CD14-positive monocyte (primary cell): ENCODE results near the gene WDR26. TPM values are rescaled to one million over a fixed set of nuclear protein-coding genes. Genes with fewer than 3 reads are reported as not detected.

ENCODE experiments used
- DNase-seq, 3 donors: peaks; one replicate each; pipeline ENCODE4 v3.0.0-alpha.2; 2011 to 2022
- H2AFZ ChIP-seq: 2 replicates; pipeline ENCODE4 v1.6.0; 2012; ENCODE audit warnings: mild to moderate bottlenecking, low read depth, low read length, inconsistent platforms; ENCODE audit not compliant: insufficient read depth, poor library complexity, severe bottlenecking
- H3K27ac ChIP-seq, 2 donors: 1 replicate in 1 of 2; 2 replicates in 1 of 2; pipeline ENCODE4 v1.5.1; 2012 to 2013; ENCODE audit warnings: low read length in 2 of 2, control low read depth in 1 of 2, inconsistent platforms in 1 of 2, low read depth in 1 of 2, mild to moderate bottlenecking in 1 of 2
- H3K27me3 ChIP-seq, 2 donors: one replicate each; pipeline versions ENCODE4 v1.6.0 to v1.6.1; 2011 to 2013; ENCODE audit warnings: low read length in 2 of 2; ENCODE audit not compliant: control insufficient read depth in 2 of 2, insufficient read depth in 2 of 2
- H3K36me3 ChIP-seq, 2 donors: replicated peaks in 1 of 2; 1 replicate in 1 of 2; 2 replicates in 1 of 2; pipeline versions ENCODE4 v1.5.1 to v1.6.1; 2012 to 2013; ENCODE audit warnings: low read length in 2 of 2, control low read depth in 1 of 2, inconsistent platforms in 1 of 2, mild to moderate bottlenecking in 1 of 2; ENCODE audit not compliant: insufficient read depth in 2 of 2, control insufficient read depth in 1 of 2
- H3K4me1 ChIP-seq, 2 donors: 1 replicate in 1 of 2; 2 replicates in 1 of 2; pipeline versions ENCODE4 v1.5.1 to v1.6.1; 2012 to 2013; ENCODE audit warnings: low read length in 2 of 2, control low read depth in 1 of 2, inconsistent platforms in 1 of 2, mild to moderate bottlenecking in 1 of 2, moderate library complexity in 1 of 2; ENCODE audit not compliant: insufficient read depth in 2 of 2, control insufficient read depth in 1 of 2
- H3K4me2 ChIP-seq: replicated peaks from 2 replicates; pipeline ENCODE3; 2012; ENCODE audit warnings: low read length, moderate library complexity, mild to moderate bottlenecking; ENCODE audit not compliant: poor library complexity, severe bottlenecking; ENCODE audit errors: extremely low read depth
- H3K4me3 ChIP-seq, 3 experiments: fragments of 200-600 bp in 1 of 3; sonication (generic) in 1 of 3; replicated peaks in 1 of 3; 1 replicate in 2 of 3; 2 replicates in 1 of 3; pipeline ENCODE4 v1.5.1; 2011 to 2013; ENCODE audit warnings: low read length in 3 of 3, mild to moderate bottlenecking in 3 of 3, control low read depth in 2 of 3, low read depth in 2 of 3, inconsistent platforms in 1 of 3, moderate library complexity in 1 of 3
- H3K79me2 ChIP-seq: 2 replicates; pipeline ENCODE4 v1.6.0; 2012; ENCODE audit warnings: mild to moderate bottlenecking, control low read depth, inconsistent platforms, low read length, moderate library complexity; ENCODE audit not compliant: insufficient read depth
- H3K9ac ChIP-seq: 2 replicates; pipeline ENCODE4 v1.6.0; 2017; ENCODE audit warnings: low read length, mild to moderate bottlenecking; ENCODE audit not compliant: insufficient read depth, poor library complexity, severe bottlenecking
- H3K9me3 ChIP-seq, 2 donors: replicated peaks in 1 of 2; 1 replicate in 1 of 2; 2 replicates in 1 of 2; pipeline versions ENCODE4 v1.5.1 to v1.6.1; 2012 to 2013; ENCODE audit warnings: low read length in 2 of 2, control low read depth in 1 of 2; ENCODE audit not compliant: control insufficient read depth in 1 of 2, insufficient read depth in 1 of 2
- H4K20me1 ChIP-seq: 2 replicates; pipeline ENCODE4 v1.6.0; 2012; ENCODE audit warnings: mild to moderate bottlenecking, low read length, control low read depth, moderate library complexity; ENCODE audit not compliant: insufficient read depth
- H3K27ac Mint-ChIP-seq, 7 donors: one replicate each; pipeline ENCODE4 v1.8.0; 2020; ENCODE audit warnings: mild to moderate bottlenecking in 7 of 7, mixed read lengths in 7 of 7, moderate library complexity in 6 of 7, inconsistent platforms in 2 of 7
- H3K27me3 Mint-ChIP-seq, 3 donors: one replicate each; pipeline ENCODE4 v1.8.0; 2021 to 2022; ENCODE audit warnings: low read depth in 3 of 3, mild to moderate bottlenecking in 3 of 3, mixed read lengths in 3 of 3, moderate library complexity in 3 of 3, inconsistent platforms in 1 of 3
- H3K36me3 Mint-ChIP-seq, 2 donors: one replicate each; pipeline ENCODE4 v1.8.0; 2020; ENCODE audit warnings: mixed read lengths in 2 of 2, inconsistent platforms in 1 of 2, mild to moderate bottlenecking in 1 of 2
- H3K4me1 Mint-ChIP-seq: one replicate; pipeline ENCODE4 v1.8.0; 2020; ENCODE audit warnings: mild to moderate bottlenecking, mixed read lengths
- H3K4me3 Mint-ChIP-seq, 2 donors: one replicate each; pipeline ENCODE4 v1.8.0; 2020; ENCODE audit warnings: mild to moderate bottlenecking in 2 of 2, mixed read lengths in 2 of 2, moderate library complexity in 1 of 2
- H3K9me3 Mint-ChIP-seq, 7 donors: one replicate each; pipeline ENCODE4 v1.8.0; 2020 to 2022; ENCODE audit warnings: mixed read lengths in 7 of 7, mild to moderate bottlenecking in 6 of 7, moderate library complexity in 6 of 7, inconsistent platforms in 2 of 7
- CTCF ChIP-seq: fragments of 200-600 bp; IDR thresholded peaks from one replicate; pipeline ENCODE4 v1.8.0; 2022; ENCODE audit warnings: antibody characterized with exemption, mild to moderate bottlenecking
- WGBS: methylation state at CpG from one replicate; pipeline ENCODE4 v1.1.5; 2013; ENCODE audit warnings: missing lambda C conversion rate; ENCODE audit not compliant: insufficient coverage; 5-methylcytosine and 5-hydroxymethylcytosine counted together
- intact Hi-C, 2 donors: fragments of 100-400 bp; cut with micrococcal nuclease; formaldehyde crosslinking; loops; one replicate each; pipeline versions ENCODE4 v1.15.0 to v1.15.1; 2023
- polyA plus RNA-seq, 3 donors: library from polyadenylated mRNA; depleted of rRNA in 1 of 3; unstranded in 2 of 3; stranded (reverse) in 1 of 3; fragments of 300-500 nt in 2 of 3; fragments of >200 nt in 1 of 3; fragmentation: Illumina TruSeq in 2 of 3; gene quantifications; 1 replicate in 2 of 3; 2 replicates in 1 of 3; pipeline ENCODE4 v1.2.3, GENCODE V29; 2012 to 2021

The WDR26 gene
- polyA plus RNA-seq, 3 donors = 2.7 to 59.4 (median 4.0) TPM

GRCh38 chr1:224454402-224455055 lies 19.9 kb upstream of the WDR26 start:
- 53% methylated on average over 2 of the region's 8 CpGs for WGBS
- Mint-ChIP-seq H3K27me3 (peaks cover 0 to 3% (median 2%) of the 10 kb centered on the region in 3 donors), H3K27ac (peak overlapping the region in 1 of 7 donors; percentile 25), H3K4me3 (no peak overlapping the region), H3K36me3 (peaks cover 3 to 5% of the 10 kb centered on the region in 2 donors), H3K9me3 (no peaks in the 10 kb centered on the region), H3K4me1 (peaks cover 24% of the 10 kb centered on the region)
- H3K9ac ChIP-seq = no peak overlapping the region
- H3K27me3 ChIP-seq = no peaks in the 10 kb centered on the region
- H3K36me3 ChIP-seq = no peaks in the 10 kb centered on the region
- no peaks in the 10 kb centered on the region for H3K79me2 ChIP-seq
- H3K4me3 ChIP-seq = no peak overlapping the region
- no peak overlapping the region for H3K27ac ChIP-seq
- no peak overlapping the region for H3K4me2 ChIP-seq
- no peaks in the 10 kb centered on the region for H4K20me1 ChIP-seq
- no peak overlapping the region for H2AFZ ChIP-seq
- DNase-seq = no peak
- TF ChIP-seq CTCF = no peak
- intact Hi-C loops = no loop called here
- H3K9me3 ChIP-seq = no peaks in the 10 kb centered on the region
- peaks cover 19 to 27% of the 10 kb centered on the region in 2 donors for H3K4me1 ChIP-seq

GRCh38 chr1:224450561-224451350 lies 16.2 kb upstream of the WDR26 start:
- Histone ChIP-seq H4K20me1 (no peaks in the 10 kb centered on the region), H3K9me3 (no peaks in the 10 kb centered on the region), H3K4me1 (peaks cover 0 to 7% of the 10 kb centered on the region in 2 donors), H3K4me2 (no peak overlapping the region), H3K27ac (no peak overlapping the region), H3K27me3 (no peaks in the 10 kb centered on the region), H2AFZ (no peak overlapping the region), H3K36me3 (no peaks in the 10 kb centered on the region), H3K79me2 (no peaks in the 10 kb centered on the region), H3K9ac (no peak overlapping the region), H3K4me3 (no peak overlapping the region)
- H3K4me3 Mint-ChIP-seq = no peak overlapping the region
- intact Hi-C loops = no loop called here
- H3K9me3 Mint-ChIP-seq = no peaks in the 10 kb centered on the region
- peaks cover 0 to 1% (median 0%) of the 10 kb centered on the region in 3 donors for H3K27me3 Mint-ChIP-seq
- H3K36me3 Mint-ChIP-seq = peaks cover 5 to 6% of the 10 kb centered on the region in 2 donors
- no peak for TF ChIP-seq CTCF
- no peak for DNase-seq
- H3K27ac Mint-ChIP-seq = peak overlapping the region in 1 of 7 donors; percentile 35
- H3K4me1 Mint-ChIP-seq = peaks cover 6% of the 10 kb centered on the region
- 93% methylated on average over 5 of the region's 7 CpGs for WGBS
